Measurements from ENCODE around the gene PAGR1. TPM values are rescaled to one million over a fixed set of nuclear protein-coding genes. Genes with fewer than 3 reads are reported as not detected.

The PAGR1 gene
- total and polyA plus RNA-seq, 2 of the 13 experiments (the other 11 are each of a cell fraction or from before 2014, with no cell fraction given) = 9.8 to 66.4 TPM

GRCh38 chr16:29862884-29863668 is 47.1 kb downstream of the PAGR1 start, which contains the start of gene CDIPT (continued):
- TF ChIP-seq HIC2 (CRISPR knock-in tag; IDR thresholded peaks at IDR 0.05; ENCODE audit: low read depth) (no peak), RAD51 (IDR thresholded peaks at IDR 0.05; ENCODE audit: borderline replicate concordance) (no peak), RARG (CRISPR knock-in tag; IDR thresholded peaks at IDR 0.05; ENCODE audit: low read depth) (no peak), TBX3 (IDR thresholded peaks at IDR 0.05; ENCODE audit: borderline replicate concordance) (no peak), POGZ (CRISPR knock-in tag; IDR thresholded peaks at IDR 0.05) (peak; percentile 99), SAFB2 (CRISPR knock-in tag; IDR thresholded peaks at IDR 0.05; ENCODE audit: borderline replicate concordance, low read depth) (peak; percentile 80), GZF1 (CRISPR knock-in tag; IDR thresholded peaks at IDR 0.05) (no peak), DDIT3 (CRISPR knock-in tag; IDR thresholded peaks at IDR 0.05) (no peak), ZNF609 (CRISPR knock-in tag; IDR thresholded peaks at IDR 0.05; ENCODE audit: borderline replicate concordance) (no peak; the same call in 1 of the 2 replicates), TFDP2 (CRISPR knock-in tag; IDR thresholded peaks at IDR 0.05) (peak; percentile 76), TRIM22 (IDR thresholded peaks at IDR 0.05) (no peak), RFXAP (CRISPR knock-in tag; IDR thresholded peaks at IDR 0.05; ENCODE audit: borderline replicate concordance) (no peak; the same call in 1 of the 2 replicates), ZNF567 (CRISPR knock-in tag; IDR thresholded peaks at IDR 0.05; ENCODE audit: borderline replicate concordance) (0 out of 2 replicates have a peak, but pooled peaks have one; percentile 64), E2F5 (CRISPR knock-in tag; conservative IDR thresholded peaks at IDR 0.05) (0 out of 2 replicates have a peak, but pooled peaks have one; percentile 57), TERF1 (CRISPR knock-in tag; IDR thresholded peaks at IDR 0.05) (no peak), ZSCAN25 (CRISPR knock-in tag; IDR thresholded peaks at IDR 0.05) (no peak)

Data from HepG2 (cell line).